Karpas-422 (cell line): ENCODE data around the gene RIMS4. TPM values are rescaled to one million over a fixed set of nuclear protein-coding genes. Genes with fewer than 3 reads are reported as not detected.

Experiments used
- DNase-seq: peaks from one replicate; pipeline ENCODE4 v3.0.0-alpha.2; 2015
- H2AFZ ChIP-seq: fragments of 200-600 bp; sonication (generic); 2 replicates; pipeline ENCODE4 v1.6.1; 2014; ENCODE audit warnings: antibody characterized with exemption, low read length, mixed read lengths
- H3K27ac ChIP-seq: fragments of 200-600 bp; sonication (generic); 2 replicates; pipeline ENCODE4 v1.5.1; 2014; ENCODE audit warnings: mild to moderate bottlenecking, low read length, moderate library complexity
- H3K27me3 ChIP-seq: fragments of 200-600 bp; sonication (generic); 2 replicates; pipeline ENCODE4 v1.6.1; 2014; ENCODE audit warnings: low read length, mixed read lengths
- H3K36me3 ChIP-seq: fragments of 200-600 bp; sonication (generic); 2 replicates; pipeline ENCODE4 v1.6.1; 2014; ENCODE audit warnings: low read length, mixed read lengths; ENCODE audit not compliant: insufficient read depth
- H3K4me1 ChIP-seq: fragments of 200-600 bp; sonication (generic); 2 replicates; pipeline ENCODE4 v1.6.1; 2014; ENCODE audit warnings: mild to moderate bottlenecking, low read length, mixed read lengths
- H3K4me2 ChIP-seq: fragments of 200-600 bp; sonication (generic); 2 replicates; pipeline ENCODE4 v1.6.1; 2014; ENCODE audit warnings: low read length, low read depth, mild to moderate bottlenecking; ENCODE audit not compliant: poor library complexity, severe bottlenecking
- H3K4me3 ChIP-seq: fragments of 200-600 bp; sonication (generic); 2 replicates; pipeline ENCODE4 v1.5.1; 2014; ENCODE audit warnings: mild to moderate bottlenecking, antibody characterized with exemption, low read length, mixed read lengths
- H3K79me2 ChIP-seq: fragments of 200-600 bp; sonication (generic); 2 replicates; pipeline ENCODE4 v1.6.1; 2014; ENCODE audit warnings: mild to moderate bottlenecking, low read length, mixed read lengths
- H3K9ac ChIP-seq: fragments of 200-600 bp; sonication (generic); 2 replicates; pipeline ENCODE4 v1.6.0; 2014; ENCODE audit warnings: low read length
- H3K9me2 ChIP-seq: fragments of 200-600 bp; sonication (generic), shearing (Covaris generic); replicated peaks from 2 replicates; pipeline ENCODE4 v1.6.0; 2014; ENCODE audit warnings: mild to moderate bottlenecking, low read length, moderate library complexity; ENCODE audit not compliant: insufficient read depth
- H3K9me3 ChIP-seq: fragments of 300-700, 200-600 bp; sonication (generic); 2 replicates; pipeline ENCODE4 v1.6.1; 2014; ENCODE audit warnings: low read length, mixed read lengths
- H4K20me1 ChIP-seq: fragments of 200-600 bp; sonication (generic); 2 replicates; pipeline ENCODE4 v1.6.1; 2014; ENCODE audit warnings: mild to moderate bottlenecking, antibody characterized with exemption, low read length, low read depth; ENCODE audit not compliant: insufficient read depth
- total RNA-seq: library from RNA; depleted of rRNA; stranded (reverse); fragments of >200 nt; shearing (Covaris generic); gene quantifications from 2 replicates; pipeline ENCODE4 v1.2.3, GENCODE V29; 2014; ENCODE audit warnings: low replicate concordance

RIMS4 gene
- total RNA-seq, 1 experiment from 2014 or later, result not detected

GRCh38 chr20:44743916-44744655, 66.3 kb downstream of the RIMS4 start:
- Histone ChIP-seq H3K9me2 (no peaks in the 10 kb centered on the region), H3K4me1 (no peaks in the 10 kb centered on the region), H3K4me3 (no peak overlapping the region), H4K20me1 (no peaks in the 10 kb centered on the region), H3K27ac (no peak overlapping the region), H3K9ac (no peak overlapping the region), H3K79me2 (no peaks in the 10 kb centered on the region), H3K4me2 (no peak overlapping the region), H3K27me3 (no peaks in the 10 kb centered on the region), H3K36me3 (no peaks in the 10 kb centered on the region), H2AFZ (peak overlapping the region; percentile 79; the same call in 1 of the 2 replicates), H3K9me3 (no peaks in the 10 kb centered on the region)
- DNase-seq, result no peak

- peak overlapping the region; percentile 79; the same call in 1 of the 2 replicates for H2AFZ ChIP-seq
- H3K4me3 ChIP-seq, result no peak overlapping the region
Measured at GRCh38 chr20:44743080-44743701, 67.2 kb downstream of the RIMS4 start.

GRCh38 chr20:44742304-44743079, 67.9 kb downstream of the RIMS4 start:
- H3K27me3 ChIP-seq, result no peaks in the 10 kb centered on the region
- no peaks in the 10 kb centered on the region for H3K36me3 ChIP-seq
- no peak overlapping the region; the same call in 1 of the 2 replicates for H3K9ac ChIP-seq
- H3K79me2 ChIP-seq, result no peaks in the 10 kb centered on the region
- H4K20me1 ChIP-seq, result no peaks in the 10 kb centered on the region
- no peaks in the 10 kb centered on the region for H3K9me2 ChIP-seq
- 0 out of 2 replicates have a peak overlapping the region, but pooled peaks have one; percentile 79 for H2AFZ ChIP-seq
- 0 out of 2 replicates have a peak, but pooled peaks cover 3% of the 10 kb centered on the region for H3K4me1 ChIP-seq
- H3K27ac ChIP-seq, result no peak overlapping the region
- DNase-seq, result no peak
- no peak overlapping the region for H3K4me2 ChIP-seq
- H3K4me3 ChIP-seq, result no peak overlapping the region
- no peaks in the 10 kb centered on the region for H3K9me3 ChIP-seq

More at GRCh38 chr20:44743080-44743701, 67.2 kb downstream of the RIMS4 start:
- no peaks in the 10 kb centered on the region for H3K9me3 ChIP-seq
- no peaks in the 10 kb centered on the region for H3K27me3 ChIP-seq
- no peak overlapping the region; the same call in 1 of the 2 replicates for H3K9ac ChIP-seq
- 0 out of 2 replicates have a peak, but pooled peaks cover 3% of the 10 kb centered on the region for H3K4me1 ChIP-seq
- DNase-seq, result no peak
- H3K36me3 ChIP-seq, result no peaks in the 10 kb centered on the region
- no peaks in the 10 kb centered on the region for H3K79me2 ChIP-seq
- H3K27ac ChIP-seq, result no peak overlapping the region
- no peaks in the 10 kb centered on the region for H3K9me2 ChIP-seq
- H4K20me1 ChIP-seq, result no peaks in the 10 kb centered on the region
- no peak overlapping the region for H3K4me2 ChIP-seq

- H3K36me3 ChIP-seq, result no peaks in the 10 kb centered on the region
- H3K4me1 ChIP-seq, result 0 out of 2 replicates have a peak, but pooled peaks cover 3% of the 10 kb centered on the region
- H3K27me3 ChIP-seq, result no peaks in the 10 kb centered on the region
- H3K4me3 ChIP-seq, result no peak overlapping the region
- no peak overlapping the region for H2AFZ ChIP-seq
- no peaks in the 10 kb centered on the region for H3K9me2 ChIP-seq
- H4K20me1 ChIP-seq, result no peaks in the 10 kb centered on the region
- H3K9me3 ChIP-seq, result no peaks in the 10 kb centered on the region
- H3K79me2 ChIP-seq, result no peaks in the 10 kb centered on the region
- H3K9ac ChIP-seq, result no peak overlapping the region
- no peak for DNase-seq
- H3K4me2 ChIP-seq, result no peak overlapping the region
- no peak overlapping the region for H3K27ac ChIP-seq
Measured at GRCh38 chr20:44739942-44740341, 70.4 kb downstream of the RIMS4 start.

- Histone ChIP-seq H3K36me3 (no peaks in the 10 kb centered on the region), H3K4me1 (0 out of 2 replicates have a peak, but pooled peaks cover 3% of the 10 kb centered on the region), H3K9me2 (no peaks in the 10 kb centered on the region), H3K9ac (0 out of 2 replicates have a peak overlapping the region, but pooled peaks have one; percentile 26), H3K4me2 (peak overlapping the region; percentile 47), H4K20me1 (no peaks in the 10 kb centered on the region), H3K27me3 (no peaks in the 10 kb centered on the region), H3K27ac (no peak overlapping the region), H2AFZ (peak overlapping the region; percentile 88; the same call in 1 of the 2 replicates), H3K9me3 (no peaks in the 10 kb centered on the region), H3K4me3 (peak overlapping the region; percentile 43; the same call in 1 of the 2 replicates), H3K79me2 (no peaks in the 10 kb centered on the region)
- peak; percentile 86 for DNase-seq
Measured at GRCh38 chr20:44738813-44739477, 71.4 kb downstream of the RIMS4 start.

GRCh38 chr20:44737116-44737515, 73.2 kb downstream of the RIMS4 start:
- Histone ChIP-seq H3K36me3 (no peaks in the 10 kb centered on the region), H3K9ac (no peak overlapping the region), H4K20me1 (no peaks in the 10 kb centered on the region), H3K9me2 (no peaks in the 10 kb centered on the region), H3K27me3 (no peaks in the 10 kb centered on the region), H3K4me1 (0 out of 2 replicates have a peak, but pooled peaks cover 3% of the 10 kb centered on the region), H2AFZ (no peak overlapping the region), H3K4me2 (no peak overlapping the region), H3K27ac (no peak overlapping the region), H3K79me2 (no peaks in the 10 kb centered on the region), H3K9me3 (no peaks in the 10 kb centered on the region), H3K4me3 (no peak overlapping the region)
- DNase-seq, result no peak

- no peak overlapping the region for H3K4me2 ChIP-seq
- H3K79me2 ChIP-seq, result no peaks in the 10 kb centered on the region
- no peaks in the 10 kb centered on the region for H3K27me3 ChIP-seq
- DNase-seq, result peak; percentile 79
- 0 out of 2 replicates have a peak, but pooled peaks cover 3% of the 10 kb centered on the region for H3K4me1 ChIP-seq
- no peak overlapping the region for H3K27ac ChIP-seq
- no peaks in the 10 kb centered on the region for H3K36me3 ChIP-seq
- no peaks in the 10 kb centered on the region for H4K20me1 ChIP-seq
- no peaks in the 10 kb centered on the region for H3K9me2 ChIP-seq
- 0 out of 2 replicates have a peak overlapping the region, but pooled peaks have one; percentile 44 for H2AFZ ChIP-seq
- H3K9ac ChIP-seq, result no peak overlapping the region
- no peaks in the 10 kb centered on the region for H3K9me3 ChIP-seq
- peak overlapping the region; percentile 16; the same call in 1 of the 2 replicates for H3K4me3 ChIP-seq
Measured at GRCh38 chr20:44736170-44737021, 74.0 kb downstream of the RIMS4 start.
